Activated T-cell treated with anti-CD3 and anti-CD28 coated beads, Interleukin-2, amount 50 U/mL, for 24 hours (primary cell): ENCODE data around the gene AXL.
"Not testable (repeated sequence)": the region's sequence is repeated elsewhere in the genome, so short reads cannot be mapped to it uniquely, and the experiment has no call there.

Experiments
- DNase-seq: peaks from one replicate; pipeline ENCODE4 v3.0.0-alpha.2; 2020
- H3K27ac Mint-ChIP-seq: 2 replicates; pipeline ENCODE4 v1.8.0; 2020; ENCODE audit warnings: mild to moderate bottlenecking, mixed read lengths
- H3K27me3 Mint-ChIP-seq: 2 replicates; pipeline ENCODE4 v1.8.0; 2020; ENCODE audit warnings: mixed read lengths
- H3K36me3 Mint-ChIP-seq: 2 replicates; pipeline ENCODE4 v1.8.0; 2020; ENCODE audit warnings: low read depth, mixed read lengths
- H3K4me1 Mint-ChIP-seq: 2 replicates; pipeline ENCODE4 v1.8.0; 2020; ENCODE audit warnings: low read depth, mixed read lengths
- H3K4me3 Mint-ChIP-seq: 2 replicates; pipeline ENCODE4 v1.8.0; 2020; ENCODE audit warnings: mild to moderate bottlenecking, moderate library complexity, mixed read lengths
- H3K9me3 Mint-ChIP-seq: 2 replicates; pipeline ENCODE4 v1.8.0; 2020; ENCODE audit warnings: mixed read lengths

Gene AXL

DNA sequence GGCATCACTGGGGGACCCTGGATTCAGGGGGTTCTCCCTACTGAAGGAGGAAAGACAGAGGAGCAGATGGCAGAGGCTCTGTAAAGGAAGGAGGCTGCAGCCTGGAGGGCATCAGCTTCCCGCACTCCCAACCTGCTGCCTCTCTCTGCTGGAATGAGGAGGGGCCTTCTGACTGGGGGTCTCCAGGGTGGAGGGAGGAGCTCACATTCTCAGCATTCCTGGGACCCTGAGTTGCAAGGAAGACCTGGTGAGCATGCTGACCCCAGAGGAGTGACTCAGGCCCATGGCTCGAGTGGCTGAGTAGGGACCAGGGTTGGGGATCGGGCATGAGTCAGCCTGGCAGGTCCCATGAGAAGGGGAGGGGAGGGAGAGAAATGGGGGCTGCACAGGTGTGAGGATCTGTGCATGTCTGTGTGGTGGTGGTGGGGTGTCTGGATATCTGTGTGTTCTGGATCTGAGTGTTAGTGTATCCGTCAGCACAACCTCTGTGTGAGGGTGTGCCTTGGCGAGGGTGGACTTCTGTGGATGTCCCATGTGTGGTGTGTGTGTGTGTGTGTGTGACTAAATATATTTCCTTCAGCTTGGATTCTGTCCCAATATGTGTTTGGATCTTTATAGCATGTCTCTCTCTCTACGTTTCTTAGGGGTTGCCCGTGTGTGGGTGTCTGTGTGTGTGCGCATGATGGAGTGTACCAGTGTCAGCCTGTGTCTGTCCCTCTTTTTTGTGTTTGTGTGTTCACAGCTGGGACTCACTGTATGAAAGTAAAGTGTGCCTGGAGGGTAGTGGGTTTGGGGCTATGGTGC, 4.6 kb downstream of the AXL start:
- H3K27ac Mint-ChIP-seq = no peak overlapping the region
- H3K4me3 Mint-ChIP-seq = no peak overlapping the region
- H3K9me3 Mint-ChIP-seq = no peaks in the 10 kb centered on the region
- peaks cover 31% of the 10 kb centered on the region for H3K4me1 Mint-ChIP-seq
- peaks cover 47% of the 10 kb centered on the region for H3K27me3 Mint-ChIP-seq
- no peak for DNase-seq
- no peaks in the 10 kb centered on the region for H3K36me3 Mint-ChIP-seq

DNA sequence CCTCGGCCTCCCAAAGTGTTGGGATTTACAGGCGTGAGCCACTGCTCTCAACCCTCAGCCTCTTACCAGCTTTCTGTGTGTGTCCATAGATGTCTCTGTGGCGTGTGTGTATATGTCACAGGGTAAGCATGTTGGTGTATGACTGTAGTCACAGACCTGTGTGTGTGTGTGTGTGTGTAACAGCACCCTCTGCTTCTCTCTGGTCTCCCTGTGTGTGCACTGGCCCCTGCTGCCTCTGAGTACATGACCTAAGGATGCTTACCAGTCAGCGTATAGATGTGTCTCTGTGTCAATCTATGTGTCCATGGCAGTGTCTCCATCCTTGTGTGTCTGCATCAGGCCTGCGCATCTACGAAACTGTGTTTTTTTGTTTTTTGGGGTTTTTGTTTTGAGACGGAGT, 5.6 kb downstream of the AXL start:
- no peak for DNase-seq
- peaks cover 31% of the 10 kb centered on the region for H3K4me1 Mint-ChIP-seq
- H3K36me3 Mint-ChIP-seq = no peaks in the 10 kb centered on the region
- no peak overlapping the region for H3K27ac Mint-ChIP-seq
- H3K27me3 Mint-ChIP-seq = peaks cover 40% of the 10 kb centered on the region
- H3K4me3 Mint-ChIP-seq = no peak overlapping the region
- no peaks in the 10 kb centered on the region for H3K9me3 Mint-ChIP-seq

DNA sequence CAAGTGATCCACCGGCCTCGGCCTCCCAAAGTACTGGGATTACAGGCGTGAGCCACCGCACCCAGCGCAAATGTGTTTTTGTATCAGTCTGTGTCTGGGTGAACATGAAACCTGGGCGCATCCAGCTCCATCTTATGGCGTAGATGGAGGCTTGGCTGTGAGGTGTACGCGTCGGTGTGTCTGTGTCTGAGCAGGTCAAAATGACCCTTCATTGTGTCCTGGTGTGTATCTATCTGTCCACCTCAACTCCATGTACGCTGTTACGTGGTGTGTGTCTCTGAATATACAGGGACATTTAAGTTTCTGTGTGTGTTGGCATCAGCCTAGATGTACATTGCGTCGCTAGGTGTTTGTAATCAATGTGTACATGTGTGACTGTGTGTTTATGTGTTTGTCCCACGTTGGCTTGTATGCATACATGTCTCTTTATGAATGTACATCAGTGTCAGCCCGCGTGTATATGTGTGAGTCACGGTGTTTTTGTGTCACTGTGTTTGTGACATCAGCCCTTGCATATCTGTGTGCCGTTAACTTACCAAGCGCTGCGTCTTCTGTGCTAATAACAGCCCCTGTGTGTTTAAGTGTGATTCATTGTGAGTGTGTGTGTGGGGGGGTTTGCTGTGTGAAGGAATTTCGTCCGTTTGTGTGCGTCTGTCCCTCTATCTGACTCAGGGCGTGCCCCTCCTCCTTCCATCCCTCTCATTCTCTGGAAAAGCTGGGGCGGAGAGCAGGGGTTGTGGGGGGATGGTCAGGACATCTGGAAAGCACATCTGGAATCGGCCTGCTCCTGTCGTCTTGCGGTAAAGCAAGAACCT, 6.4 kb downstream of the AXL start:
- Mint-ChIP-seq H3K36me3 (no peaks in the 10 kb centered on the region), H3K9me3 (no peaks in the 10 kb centered on the region), H3K27me3 (peaks cover 32% of the 10 kb centered on the region), H3K4me1 (peaks cover 28% of the 10 kb centered on the region), H3K27ac (peak overlapping the region; percentile 92), H3K4me3 (peak overlapping the region; percentile 74)
- DNase-seq = no peak

DNA sequence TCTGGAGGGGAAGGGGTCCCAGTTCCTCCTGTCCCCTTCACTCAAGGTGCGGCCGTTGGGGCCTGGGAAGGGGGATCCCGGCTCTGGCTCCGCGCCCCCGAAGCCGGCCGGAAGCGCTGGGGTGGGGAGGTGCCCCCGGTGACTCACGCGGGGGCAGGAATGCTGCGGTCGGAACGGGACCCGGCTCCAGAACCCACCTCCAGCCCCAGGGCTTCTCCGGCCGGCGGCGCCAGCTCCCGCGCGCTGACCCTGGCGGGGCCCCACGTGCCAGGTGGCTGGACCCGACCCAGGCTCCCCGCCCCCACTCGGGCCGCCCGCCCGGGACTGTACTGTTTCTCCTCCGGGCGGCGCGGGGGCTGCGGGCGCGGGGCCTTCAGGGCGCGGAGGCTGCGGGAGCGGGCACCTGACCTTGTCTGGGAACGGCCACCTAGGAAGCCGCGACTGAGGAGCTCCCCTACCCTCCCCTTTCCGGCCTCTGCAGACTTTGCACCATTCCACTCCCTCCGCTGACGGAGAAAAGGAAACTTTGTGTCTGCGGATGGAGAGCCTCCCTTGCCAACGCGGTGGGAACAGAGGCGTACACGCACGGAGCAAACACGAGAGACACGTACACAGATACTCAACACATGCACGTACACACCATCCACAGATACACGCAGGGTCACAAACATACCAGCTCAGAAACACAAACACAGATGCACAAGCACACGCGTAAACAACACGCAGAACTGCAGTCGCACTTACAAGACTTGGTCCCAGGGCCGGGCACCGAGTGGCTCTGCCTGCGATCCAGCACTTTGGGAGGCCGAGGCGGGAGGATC, 7.2 kb downstream of the AXL start:
- no peaks in the 10 kb centered on the region for H3K36me3 Mint-ChIP-seq
- DNase-seq = peak; percentile 62
- H3K4me3 Mint-ChIP-seq = peak overlapping the region; percentile 75
- peak overlapping the region; percentile 92 for H3K27ac Mint-ChIP-seq
- H3K27me3 Mint-ChIP-seq = peaks cover 27% of the 10 kb centered on the region
- peaks cover 28% of the 10 kb centered on the region for H3K4me1 Mint-ChIP-seq
- no peaks in the 10 kb centered on the region for H3K9me3 Mint-ChIP-seq

DNA sequence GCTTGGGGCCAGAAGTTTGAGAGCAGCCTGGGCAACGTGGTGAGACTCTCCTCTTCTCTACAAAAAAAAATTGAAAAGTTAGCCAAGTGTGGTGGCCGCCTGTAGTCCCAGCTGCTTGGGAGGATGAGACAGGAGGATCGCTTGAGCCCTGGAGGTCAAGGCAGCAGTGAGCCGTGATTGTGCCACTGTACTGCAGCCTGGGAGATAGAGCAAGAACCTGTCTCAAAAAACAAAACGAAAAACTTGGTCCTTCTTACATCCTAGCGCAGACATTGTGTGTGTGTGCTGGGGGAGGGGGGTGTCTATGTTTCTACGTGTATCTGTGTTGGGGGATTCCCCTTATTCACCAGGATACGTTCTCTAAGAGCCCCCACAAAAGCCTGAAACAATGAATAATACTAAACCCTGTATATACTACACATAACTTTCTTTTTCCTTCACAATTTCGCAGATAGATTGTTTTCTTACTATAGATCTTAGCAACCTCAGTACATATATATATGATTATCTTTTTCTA, 7.9 kb downstream of the AXL start:
- H3K9me3 Mint-ChIP-seq = no peaks in the 10 kb centered on the region
- peaks cover 28% of the 10 kb centered on the region for H3K4me1 Mint-ChIP-seq
- peak overlapping the region; percentile 75 for H3K4me3 Mint-ChIP-seq
- no peaks in the 10 kb centered on the region for H3K36me3 Mint-ChIP-seq
- peaks cover 26% of the 10 kb centered on the region for H3K27me3 Mint-ChIP-seq
- DNase-seq = no peak
- H3K27ac Mint-ChIP-seq = peak overlapping the region; percentile 86

DNA sequence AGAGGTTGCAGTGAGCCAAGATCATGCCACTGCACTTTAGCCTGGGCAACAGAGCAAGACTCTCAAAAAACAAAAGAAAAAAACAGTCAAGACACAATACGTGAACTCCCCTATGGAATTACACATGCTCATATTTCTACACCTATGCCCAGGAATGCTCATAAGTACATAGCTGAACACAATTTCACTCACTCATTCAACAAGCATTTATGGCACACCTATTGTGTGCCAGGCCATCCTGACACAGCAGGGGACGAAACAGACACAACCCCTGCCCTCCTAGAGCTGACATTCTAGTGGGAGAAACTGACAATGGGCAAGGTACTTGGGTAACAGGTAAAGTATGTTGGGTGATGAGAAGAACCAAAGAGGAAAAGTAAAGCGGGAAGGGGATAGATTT, 9.5 kb downstream of the AXL start:
- no peaks in the 10 kb centered on the region for H3K9me3 Mint-ChIP-seq
- H3K27ac Mint-ChIP-seq = no peak overlapping the region
- peaks cover 28% of the 10 kb centered on the region for H3K4me1 Mint-ChIP-seq
- H3K27me3 Mint-ChIP-seq = peaks cover 22% of the 10 kb centered on the region
- no peak for DNase-seq
- H3K4me3 Mint-ChIP-seq = no peak overlapping the region
- H3K36me3 Mint-ChIP-seq = no peaks in the 10 kb centered on the region

DNA sequence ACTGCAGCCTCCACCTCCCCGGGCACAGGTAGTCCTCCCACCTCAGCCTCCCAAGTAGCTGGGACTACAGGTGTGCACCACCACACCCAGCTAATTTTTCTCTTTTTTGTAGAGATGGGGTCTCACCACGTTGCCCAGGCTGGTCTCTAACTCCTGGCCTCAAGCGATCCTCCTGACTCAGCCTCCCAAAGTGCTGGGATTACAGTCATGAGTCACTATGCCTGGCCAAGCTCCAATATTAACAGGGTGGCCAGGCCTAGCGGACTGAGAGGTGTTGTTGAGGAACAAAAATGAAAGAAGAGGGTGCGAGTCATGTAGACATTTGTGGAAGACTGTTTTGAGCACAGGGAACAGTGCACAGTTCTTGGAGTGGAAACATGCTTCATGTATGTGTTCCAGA, 10.3 kb downstream of the AXL start:
- not testable (repeated sequence) for DNase-seq, H3K9me3 Mint-ChIP-seq, H3K27ac Mint-ChIP-seq, H3K4me3 Mint-ChIP-seq, H3K36me3 Mint-ChIP-seq
- Mint-ChIP-seq H3K4me1 (peaks cover 23% of the 10 kb centered on the region), H3K27me3 (peaks cover 22% of the 10 kb centered on the region)

DNA sequence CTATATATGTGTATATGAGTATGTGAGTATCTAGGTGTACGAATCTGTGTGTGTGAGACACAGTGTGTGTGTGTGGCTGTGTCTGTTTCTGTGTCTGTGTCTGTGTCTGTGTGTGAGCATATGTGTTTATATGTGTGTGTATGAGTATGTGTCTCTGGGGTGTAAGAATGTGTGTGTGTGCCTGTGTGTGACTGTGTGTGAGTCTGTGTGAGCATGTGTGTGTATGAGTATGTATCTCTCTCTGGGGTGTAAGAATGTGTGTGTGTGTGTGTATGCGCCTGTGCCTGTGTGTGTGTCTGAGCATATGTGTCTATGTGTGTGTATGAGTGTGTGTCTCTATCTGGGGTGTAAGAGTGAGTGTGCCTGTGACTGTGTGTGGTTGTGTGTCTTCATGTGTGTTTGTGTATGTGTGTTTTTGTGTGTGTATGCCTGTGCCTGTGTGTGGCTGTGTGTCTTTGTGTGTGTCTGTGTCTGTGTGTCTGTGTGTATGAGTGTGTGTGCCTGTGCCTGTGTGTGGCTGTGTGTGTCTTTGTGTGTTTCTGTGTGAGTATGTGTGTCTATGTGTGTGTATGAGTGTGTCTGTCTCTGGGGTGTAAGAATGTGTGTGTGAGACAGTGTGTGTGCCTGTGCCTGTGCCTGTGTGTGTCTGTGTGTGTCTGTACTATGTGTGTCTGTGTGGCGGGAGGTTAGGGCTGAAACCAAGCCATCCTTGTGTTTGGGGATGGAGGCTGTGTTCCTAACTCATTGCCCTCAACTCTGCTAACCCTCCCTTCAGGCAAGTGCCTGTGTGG, 11.2 kb downstream of the AXL start:
- H3K4me3 Mint-ChIP-seq = no peak overlapping the region
- no peaks in the 10 kb centered on the region for H3K9me3 Mint-ChIP-seq
- no peak for DNase-seq
- peaks cover 19% of the 10 kb centered on the region for H3K4me1 Mint-ChIP-seq
- H3K36me3 Mint-ChIP-seq = no peaks in the 10 kb centered on the region
- peaks cover 17% of the 10 kb centered on the region for H3K27me3 Mint-ChIP-seq
- H3K27ac Mint-ChIP-seq = no peak overlapping the region

DNA sequence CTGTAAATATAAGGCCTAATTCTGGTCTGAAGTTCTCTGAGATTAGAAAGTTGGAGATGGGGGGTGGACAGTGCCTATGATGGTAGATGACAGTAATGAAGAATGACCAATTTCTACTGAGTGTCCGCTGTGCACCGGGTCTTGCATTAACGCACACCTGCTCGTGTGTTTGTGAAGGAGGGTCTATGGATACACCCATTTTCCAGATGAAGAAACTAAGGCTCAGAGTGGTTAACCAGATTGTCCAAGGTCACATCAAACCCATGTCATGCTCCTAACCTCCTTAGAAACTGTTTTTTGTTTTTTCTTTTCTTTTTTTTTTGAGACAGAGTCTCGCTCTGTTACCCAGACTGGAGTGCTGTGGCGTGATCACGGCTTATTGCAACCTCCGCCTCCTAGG, 13.7 kb downstream of the AXL start:
- H3K4me1 Mint-ChIP-seq = peaks cover 3% of the 10 kb centered on the region
- no peak for DNase-seq
- peaks cover 12% of the 10 kb centered on the region for H3K27me3 Mint-ChIP-seq
- no peak overlapping the region for H3K4me3 Mint-ChIP-seq
- H3K27ac Mint-ChIP-seq = no peak overlapping the region
- no peaks in the 10 kb centered on the region for H3K9me3 Mint-ChIP-seq
- no peaks in the 10 kb centered on the region for H3K36me3 Mint-ChIP-seq

DNA sequence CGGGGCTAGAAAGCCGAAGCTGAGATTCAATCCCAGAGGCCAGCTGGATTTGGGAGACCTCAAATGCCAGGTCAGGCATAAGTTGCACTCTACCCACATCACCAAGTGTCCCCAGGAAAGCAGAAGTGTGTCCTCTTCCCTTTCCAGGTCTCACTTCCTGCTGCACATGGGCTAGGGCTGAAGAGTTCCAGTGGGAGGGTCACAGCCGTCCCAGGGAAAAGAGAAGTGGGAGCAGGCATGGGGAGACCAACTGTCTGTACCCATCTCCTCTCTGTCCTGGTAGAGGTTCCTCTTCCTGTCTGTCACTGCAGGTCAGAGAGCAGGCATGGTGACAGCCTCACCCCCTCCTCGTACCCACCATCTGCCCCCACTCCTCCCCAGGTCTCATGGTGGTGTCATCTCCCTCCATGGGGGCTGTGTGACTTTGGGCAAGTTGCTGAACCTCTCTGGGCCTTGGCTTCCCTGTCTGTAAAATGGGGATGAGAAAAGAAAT, 14.8 kb downstream of the AXL start:
- Mint-ChIP-seq H3K4me3 (no peak overlapping the region), H3K9me3 (no peaks in the 10 kb centered on the region), H3K4me1 (no peaks in the 10 kb centered on the region), H3K27me3 (peaks cover 6% of the 10 kb centered on the region), H3K36me3 (no peaks in the 10 kb centered on the region), H3K27ac (no peak overlapping the region)
- no peak for DNase-seq

DNA sequence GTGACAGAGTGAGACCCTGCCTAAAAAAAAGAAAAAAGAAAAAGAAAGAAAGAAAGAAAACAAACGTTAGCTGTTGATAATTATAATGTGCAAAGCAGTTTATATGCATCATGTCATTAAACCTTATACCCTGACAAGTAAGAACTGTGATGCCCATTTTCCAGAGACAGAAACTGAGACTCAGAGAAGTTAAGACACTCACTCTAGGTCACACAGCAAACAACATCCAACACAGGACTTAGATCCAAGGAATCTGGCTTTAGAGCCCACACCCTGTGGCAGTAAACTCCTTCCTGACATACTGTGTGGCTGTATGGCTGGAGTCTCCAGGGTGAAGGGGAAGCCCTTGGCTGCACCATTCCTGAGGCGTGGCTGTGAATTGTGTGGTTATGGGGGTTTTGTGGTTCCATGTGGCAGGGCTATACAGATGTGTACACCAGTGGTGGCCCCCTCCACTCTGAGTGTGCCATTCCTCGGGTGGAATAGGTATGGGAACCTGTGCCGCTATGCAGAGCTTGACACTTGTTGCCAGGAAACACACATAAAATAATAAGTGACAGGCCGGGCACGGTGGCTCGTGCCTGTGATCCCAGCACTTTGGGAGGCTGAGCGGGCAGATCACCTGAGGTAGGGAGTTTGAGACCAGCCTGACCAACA, 15.6 kb downstream of the AXL start:
- Mint-ChIP-seq H3K9me3 (no peaks in the 10 kb centered on the region), H3K27me3 (peaks cover 6% of the 10 kb centered on the region), H3K36me3 (no peaks in the 10 kb centered on the region), H3K4me1 (no peaks in the 10 kb centered on the region), H3K4me3 (no peak overlapping the region), H3K27ac (no peak overlapping the region)
- no peak for DNase-seq

DNA sequence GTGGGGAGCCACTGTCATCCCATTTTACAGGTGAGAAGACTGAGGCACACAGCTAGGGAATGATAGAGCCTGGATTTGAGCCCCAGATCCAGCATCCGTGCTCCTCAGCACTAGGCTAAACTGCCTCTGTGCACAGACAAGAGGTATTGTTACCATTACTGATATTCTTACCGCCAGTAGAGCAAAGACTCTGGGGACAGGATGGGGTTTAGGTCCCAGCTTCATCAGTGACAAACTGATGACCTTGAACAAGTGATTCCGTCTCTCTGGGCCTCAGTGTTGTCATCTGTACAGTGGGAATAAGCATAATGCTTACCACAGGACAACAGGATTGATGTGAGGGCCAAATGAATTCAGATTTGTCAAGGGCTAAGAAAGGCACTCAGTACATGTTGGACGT, 16.5 kb downstream of the AXL start:
- H3K27me3 Mint-ChIP-seq = peaks cover 6% of the 10 kb centered on the region
- no peaks in the 10 kb centered on the region for H3K4me1 Mint-ChIP-seq
- no peaks in the 10 kb centered on the region for H3K9me3 Mint-ChIP-seq
- H3K4me3 Mint-ChIP-seq = no peak overlapping the region
- no peak overlapping the region for H3K27ac Mint-ChIP-seq
- DNase-seq = no peak
- H3K36me3 Mint-ChIP-seq = no peaks in the 10 kb centered on the region

DNA sequence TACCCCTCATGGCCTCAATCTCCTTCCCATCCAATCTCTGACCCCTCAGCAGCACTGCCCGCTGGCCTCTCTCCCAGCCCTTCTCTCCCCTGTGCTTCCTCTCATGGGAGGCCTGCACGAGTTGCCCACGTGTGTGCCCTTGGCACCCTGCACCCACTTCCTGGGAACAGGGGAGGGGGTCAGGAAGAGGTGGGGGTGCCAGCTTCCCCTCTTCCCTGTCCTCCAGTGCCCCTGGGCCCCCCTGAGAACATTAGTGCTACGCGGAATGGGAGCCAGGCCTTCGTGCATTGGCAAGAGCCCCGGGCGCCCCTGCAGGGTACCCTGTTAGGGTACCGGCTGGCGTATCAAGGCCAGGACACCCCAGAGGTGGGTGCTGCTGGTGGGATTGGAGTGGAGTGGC, 19.2 kb downstream of the AXL start:
- Mint-ChIP-seq H3K9me3 (no peaks in the 10 kb centered on the region), H3K4me1 (no peaks in the 10 kb centered on the region), H3K4me3 (no peak overlapping the region), H3K27ac (no peak overlapping the region), H3K36me3 (no peaks in the 10 kb centered on the region), H3K27me3 (no peaks in the 10 kb centered on the region)
- DNase-seq = no peak
